CD14-positive monocyte (primary cell): ENCODE data around the gene CA10. TPM values are rescaled to one million over a fixed set of nuclear protein-coding genes. Genes with fewer than 3 reads are reported as not detected.

Experiments used
- DNase-seq, 3 donors: peaks; one replicate each; pipeline ENCODE4 v3.0.0-alpha.2; 2011 to 2022
- H2AFZ ChIP-seq: 2 replicates; pipeline ENCODE4 v1.6.0; 2012; ENCODE audit warnings: mild to moderate bottlenecking, low read depth, low read length, inconsistent platforms; ENCODE audit not compliant: insufficient read depth, poor library complexity, severe bottlenecking
- H3K27ac ChIP-seq, 2 donors: 1 replicate in 1 of 2; 2 replicates in 1 of 2; pipeline ENCODE4 v1.5.1; 2012 to 2013; ENCODE audit warnings: low read length in 2 of 2, control low read depth in 1 of 2, inconsistent platforms in 1 of 2, low read depth in 1 of 2, mild to moderate bottlenecking in 1 of 2
- H3K27me3 ChIP-seq, 2 donors: one replicate each; pipeline versions ENCODE4 v1.6.0 to v1.6.1; 2011 to 2013; ENCODE audit warnings: low read length in 2 of 2; ENCODE audit not compliant: control insufficient read depth in 2 of 2, insufficient read depth in 2 of 2
- H3K36me3 ChIP-seq, 2 donors: replicated peaks in 1 of 2; 1 replicate in 1 of 2; 2 replicates in 1 of 2; pipeline versions ENCODE4 v1.5.1 to v1.6.1; 2012 to 2013; ENCODE audit warnings: low read length in 2 of 2, control low read depth in 1 of 2, inconsistent platforms in 1 of 2, mild to moderate bottlenecking in 1 of 2; ENCODE audit not compliant: insufficient read depth in 2 of 2, control insufficient read depth in 1 of 2
- H3K4me1 ChIP-seq, 2 donors: 1 replicate in 1 of 2; 2 replicates in 1 of 2; pipeline versions ENCODE4 v1.5.1 to v1.6.1; 2012 to 2013; ENCODE audit warnings: low read length in 2 of 2, control low read depth in 1 of 2, inconsistent platforms in 1 of 2, mild to moderate bottlenecking in 1 of 2, moderate library complexity in 1 of 2; ENCODE audit not compliant: insufficient read depth in 2 of 2, control insufficient read depth in 1 of 2
- H3K4me2 ChIP-seq: replicated peaks from 2 replicates; pipeline ENCODE3; 2012; ENCODE audit warnings: low read length, moderate library complexity, mild to moderate bottlenecking; ENCODE audit not compliant: poor library complexity, severe bottlenecking; ENCODE audit errors: extremely low read depth
- H3K4me3 ChIP-seq, 3 experiments: fragments of 200-600 bp in 1 of 3; sonication (generic) in 1 of 3; replicated peaks in 1 of 3; 1 replicate in 2 of 3; 2 replicates in 1 of 3; pipeline ENCODE4 v1.5.1; 2011 to 2013; ENCODE audit warnings: low read length in 3 of 3, mild to moderate bottlenecking in 3 of 3, control low read depth in 2 of 3, low read depth in 2 of 3, inconsistent platforms in 1 of 3, moderate library complexity in 1 of 3
- H3K79me2 ChIP-seq: 2 replicates; pipeline ENCODE4 v1.6.0; 2012; ENCODE audit warnings: mild to moderate bottlenecking, control low read depth, inconsistent platforms, low read length, moderate library complexity; ENCODE audit not compliant: insufficient read depth
- H3K9ac ChIP-seq: 2 replicates; pipeline ENCODE4 v1.6.0; 2017; ENCODE audit warnings: low read length, mild to moderate bottlenecking; ENCODE audit not compliant: insufficient read depth, poor library complexity, severe bottlenecking
- H3K9me3 ChIP-seq, 2 donors: replicated peaks in 1 of 2; 1 replicate in 1 of 2; 2 replicates in 1 of 2; pipeline versions ENCODE4 v1.5.1 to v1.6.1; 2012 to 2013; ENCODE audit warnings: low read length in 2 of 2, control low read depth in 1 of 2; ENCODE audit not compliant: control insufficient read depth in 1 of 2, insufficient read depth in 1 of 2
- H4K20me1 ChIP-seq: 2 replicates; pipeline ENCODE4 v1.6.0; 2012; ENCODE audit warnings: mild to moderate bottlenecking, low read length, control low read depth, moderate library complexity; ENCODE audit not compliant: insufficient read depth
- H3K27ac Mint-ChIP-seq, 7 donors: one replicate each; pipeline ENCODE4 v1.8.0; 2020; ENCODE audit warnings: mild to moderate bottlenecking in 7 of 7, mixed read lengths in 7 of 7, moderate library complexity in 6 of 7, inconsistent platforms in 2 of 7
- H3K27me3 Mint-ChIP-seq, 3 donors: one replicate each; pipeline ENCODE4 v1.8.0; 2021 to 2022; ENCODE audit warnings: low read depth in 3 of 3, mild to moderate bottlenecking in 3 of 3, mixed read lengths in 3 of 3, moderate library complexity in 3 of 3, inconsistent platforms in 1 of 3
- H3K36me3 Mint-ChIP-seq, 2 donors: one replicate each; pipeline ENCODE4 v1.8.0; 2020; ENCODE audit warnings: mixed read lengths in 2 of 2, inconsistent platforms in 1 of 2, mild to moderate bottlenecking in 1 of 2
- H3K4me1 Mint-ChIP-seq: one replicate; pipeline ENCODE4 v1.8.0; 2020; ENCODE audit warnings: mild to moderate bottlenecking, mixed read lengths
- H3K4me3 Mint-ChIP-seq, 2 donors: one replicate each; pipeline ENCODE4 v1.8.0; 2020; ENCODE audit warnings: mild to moderate bottlenecking in 2 of 2, mixed read lengths in 2 of 2, moderate library complexity in 1 of 2
- H3K9me3 Mint-ChIP-seq, 7 donors: one replicate each; pipeline ENCODE4 v1.8.0; 2020 to 2022; ENCODE audit warnings: mixed read lengths in 7 of 7, mild to moderate bottlenecking in 6 of 7, moderate library complexity in 6 of 7, inconsistent platforms in 2 of 7
- WGBS: methylation state at CpG from one replicate; pipeline ENCODE4 v1.1.5; 2013; ENCODE audit warnings: missing lambda C conversion rate; ENCODE audit not compliant: insufficient coverage; 5-methylcytosine and 5-hydroxymethylcytosine counted together
- intact Hi-C, 2 donors: fragments of 100-400 bp; cut with micrococcal nuclease; formaldehyde crosslinking; loops; one replicate each; pipeline versions ENCODE4 v1.15.0 to v1.15.1; 2023
- polyA plus RNA-seq, 3 donors: library from polyadenylated mRNA; depleted of rRNA in 1 of 3; unstranded in 2 of 3; stranded (reverse) in 1 of 3; fragments of 300-500 nt in 2 of 3; fragments of >200 nt in 1 of 3; fragmentation: Illumina TruSeq in 2 of 3; gene quantifications; 1 replicate in 2 of 3; 2 replicates in 1 of 3; pipeline ENCODE4 v1.2.3, GENCODE V29; 2012 to 2021
- TF ChIP-seq, protein P1 (sequence below): fragments of 200-600 bp; IDR thresholded peaks from one replicate; pipeline ENCODE4 v1.8.0; 2022; ENCODE audit warnings: antibody characterized with exemption, mild to moderate bottlenecking

The CA10 gene
- polyA plus RNA-seq, 3 donors, result not detected

DNA sequence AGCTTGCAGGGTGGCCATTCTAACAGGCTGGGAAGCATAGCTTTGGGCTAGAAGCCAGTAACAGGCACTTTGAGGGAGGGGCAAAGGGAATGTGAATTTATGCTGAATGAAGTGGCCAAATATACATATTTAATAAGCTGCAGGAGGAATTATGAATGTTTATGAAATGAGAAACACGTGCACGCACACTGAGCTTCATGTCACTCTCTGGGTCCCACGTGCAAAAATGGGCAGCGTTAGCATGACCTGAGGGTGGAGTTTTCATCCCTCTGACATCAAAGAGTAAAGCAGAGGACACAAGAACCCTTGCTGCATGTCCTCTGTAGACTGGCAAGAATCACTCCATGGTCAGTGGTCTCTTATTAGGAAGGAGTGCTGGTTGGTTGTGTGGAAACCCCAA is 561.2 kb downstream of the CA10 start:
- no peaks in the 10 kb centered on the region for H3K27me3 ChIP-seq
- WGBS, result 100% methylated on average over 4 of the region's 4 CpGs
- no peak overlapping the region for H3K9ac ChIP-seq
- no peak overlapping the region for H3K27ac Mint-ChIP-seq
- H3K36me3 Mint-ChIP-seq, result no peaks in the 10 kb centered on the region
- H3K4me1 ChIP-seq, result no peaks in the 10 kb centered on the region
- H3K4me1 Mint-ChIP-seq, result no peaks in the 10 kb centered on the region
- H3K27me3 Mint-ChIP-seq, result peaks cover 0 to 8% (median 6%) of the 10 kb centered on the region in 3 donors
- H3K4me3 ChIP-seq, result no peak overlapping the region
- TF ChIP-seq, protein P1, sequence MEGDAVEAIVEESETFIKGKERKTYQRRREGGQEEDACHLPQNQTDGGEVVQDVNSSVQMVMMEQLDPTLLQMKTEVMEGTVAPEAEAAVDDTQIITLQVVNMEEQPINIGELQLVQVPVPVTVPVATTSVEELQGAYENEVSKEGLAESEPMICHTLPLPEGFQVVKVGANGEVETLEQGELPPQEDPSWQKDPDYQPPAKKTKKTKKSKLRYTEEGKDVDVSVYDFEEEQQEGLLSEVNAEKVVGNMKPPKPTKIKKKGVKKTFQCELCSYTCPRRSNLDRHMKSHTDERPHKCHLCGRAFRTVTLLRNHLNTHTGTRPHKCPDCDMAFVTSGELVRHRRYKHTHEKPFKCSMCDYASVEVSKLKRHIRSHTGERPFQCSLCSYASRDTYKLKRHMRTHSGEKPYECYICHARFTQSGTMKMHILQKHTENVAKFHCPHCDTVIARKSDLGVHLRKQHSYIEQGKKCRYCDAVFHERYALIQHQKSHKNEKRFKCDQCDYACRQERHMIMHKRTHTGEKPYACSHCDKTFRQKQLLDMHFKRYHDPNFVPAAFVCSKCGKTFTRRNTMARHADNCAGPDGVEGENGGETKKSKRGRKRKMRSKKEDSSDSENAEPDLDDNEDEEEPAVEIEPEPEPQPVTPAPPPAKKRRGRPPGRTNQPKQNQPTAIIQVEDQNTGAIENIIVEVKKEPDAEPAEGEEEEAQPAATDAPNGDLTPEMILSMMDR, result no peak
- no peak overlapping the region for H3K27ac ChIP-seq
- no peaks in the 10 kb centered on the region for H4K20me1 ChIP-seq
- DNase-seq, result no peak
- no peak overlapping the region for H3K4me3 Mint-ChIP-seq
- H3K79me2 ChIP-seq, result no peaks in the 10 kb centered on the region
- no peak overlapping the region for H3K4me2 ChIP-seq
- H3K36me3 ChIP-seq, result no peaks in the 10 kb centered on the region
- H2AFZ ChIP-seq, result no peak overlapping the region
- H3K9me3 ChIP-seq, result no peaks in the 10 kb centered on the region
- peaks cover 0 to 1% (median 0%) of the 10 kb centered on the region in 7 donors for H3K9me3 Mint-ChIP-seq
- intact Hi-C loops, result no loop called here

DNA sequence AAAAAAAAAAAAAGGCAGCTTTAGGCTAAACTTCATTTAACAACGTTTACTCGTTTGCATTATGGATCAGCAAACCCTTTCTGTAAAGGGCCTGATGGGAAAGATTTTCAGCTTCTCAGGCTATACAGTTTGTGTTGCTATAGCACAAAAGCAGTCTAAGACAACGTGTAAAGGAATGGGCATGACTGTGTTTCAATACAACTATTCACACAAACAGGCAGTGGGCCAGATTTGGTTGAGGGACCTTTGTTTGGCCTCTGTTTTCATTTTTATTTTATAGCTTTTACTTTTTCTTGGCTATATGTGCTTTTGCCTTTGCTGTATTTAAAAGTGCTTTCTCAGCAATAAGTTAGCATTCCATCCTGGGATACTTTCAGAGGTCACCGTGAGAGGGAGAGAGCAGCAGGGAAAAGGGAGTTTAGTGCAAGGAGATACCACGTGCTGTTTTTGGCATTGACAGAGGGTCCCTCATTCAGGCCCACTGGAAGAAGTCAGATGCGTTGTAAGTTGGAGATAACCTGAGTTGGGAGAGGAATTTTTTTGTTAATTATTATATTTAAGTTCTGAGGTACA is 562.6 kb downstream of the CA10 start:
- Histone ChIP-seq H3K4me1 (no peaks in the 10 kb centered on the region), H3K4me2 (no peak overlapping the region), H3K27me3 (no peaks in the 10 kb centered on the region), H3K79me2 (no peaks in the 10 kb centered on the region), H3K9me3 (no peaks in the 10 kb centered on the region), H2AFZ (no peak overlapping the region), H4K20me1 (no peaks in the 10 kb centered on the region), H3K27ac (no peak overlapping the region), H3K36me3 (no peaks in the 10 kb centered on the region), H3K4me3 (no peak overlapping the region), H3K9ac (no peak overlapping the region)
- 86% methylated on average over 1 of the region's 6 CpGs for WGBS
- Mint-ChIP-seq H3K4me3 (no peak overlapping the region), H3K27ac (no peak overlapping the region), H3K36me3 (no peaks in the 10 kb centered on the region), H3K9me3 (peaks cover 0 to 1% (median 0%) of the 10 kb centered on the region in 7 donors), H3K4me1 (no peaks in the 10 kb centered on the region), H3K27me3 (peaks cover 3 to 13% (median 6%) of the 10 kb centered on the region in 3 donors)
- TF ChIP-seq, protein P1, result no peak
- intact Hi-C loops, result no loop called here
- DNase-seq, result no peak
